Measurements from ENCODE around the gene OSBPL5. TPM values are rescaled to one million over a fixed set of nuclear protein-coding genes. Genes with fewer than 3 reads are reported as not detected.

Gene OSBPL5
- total and polyA plus RNA-seq, 11 donors: 10.1 to 27.7 (median 16.4) TPM

DNA sequence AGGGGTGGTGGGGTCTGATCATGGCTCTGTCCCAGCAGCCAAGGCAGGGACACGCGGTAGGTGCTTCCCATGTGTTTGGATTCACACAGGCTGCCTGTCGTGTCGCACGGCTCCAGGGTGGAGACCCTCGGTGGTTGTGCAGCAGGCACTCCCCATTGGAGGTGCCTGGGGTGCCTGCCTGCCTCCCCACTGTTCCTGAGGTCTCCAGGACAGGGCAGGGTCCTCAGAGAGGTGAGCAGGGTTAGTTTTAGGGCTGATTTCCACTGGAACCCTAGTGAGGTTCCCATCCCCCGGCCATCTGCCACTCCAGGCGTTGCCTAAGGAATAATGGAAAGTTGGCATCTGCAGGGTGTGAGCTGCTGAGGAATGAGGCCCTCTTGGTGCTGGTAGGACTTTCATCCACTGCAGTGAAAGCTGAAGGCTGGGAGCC lies 32.3 kb downstream of the OSBPL5 start:
- TF ChIP-seq POLR2A (IDR thresholded peaks at IDR 0.05): no peak
- TF ChIP-seq, protein P1, sequence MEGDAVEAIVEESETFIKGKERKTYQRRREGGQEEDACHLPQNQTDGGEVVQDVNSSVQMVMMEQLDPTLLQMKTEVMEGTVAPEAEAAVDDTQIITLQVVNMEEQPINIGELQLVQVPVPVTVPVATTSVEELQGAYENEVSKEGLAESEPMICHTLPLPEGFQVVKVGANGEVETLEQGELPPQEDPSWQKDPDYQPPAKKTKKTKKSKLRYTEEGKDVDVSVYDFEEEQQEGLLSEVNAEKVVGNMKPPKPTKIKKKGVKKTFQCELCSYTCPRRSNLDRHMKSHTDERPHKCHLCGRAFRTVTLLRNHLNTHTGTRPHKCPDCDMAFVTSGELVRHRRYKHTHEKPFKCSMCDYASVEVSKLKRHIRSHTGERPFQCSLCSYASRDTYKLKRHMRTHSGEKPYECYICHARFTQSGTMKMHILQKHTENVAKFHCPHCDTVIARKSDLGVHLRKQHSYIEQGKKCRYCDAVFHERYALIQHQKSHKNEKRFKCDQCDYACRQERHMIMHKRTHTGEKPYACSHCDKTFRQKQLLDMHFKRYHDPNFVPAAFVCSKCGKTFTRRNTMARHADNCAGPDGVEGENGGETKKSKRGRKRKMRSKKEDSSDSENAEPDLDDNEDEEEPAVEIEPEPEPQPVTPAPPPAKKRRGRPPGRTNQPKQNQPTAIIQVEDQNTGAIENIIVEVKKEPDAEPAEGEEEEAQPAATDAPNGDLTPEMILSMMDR (IDR thresholded peaks at IDR 0.05): no peak
- H3K4me1 ChIP-seq: peaks cover 0 to 36% (median 22%) of the 10 kb centered on the region in 12 donors
- peak overlapping the region in 1 of 12 donors; percentile 9 for H3K27ac ChIP-seq

DNA sequence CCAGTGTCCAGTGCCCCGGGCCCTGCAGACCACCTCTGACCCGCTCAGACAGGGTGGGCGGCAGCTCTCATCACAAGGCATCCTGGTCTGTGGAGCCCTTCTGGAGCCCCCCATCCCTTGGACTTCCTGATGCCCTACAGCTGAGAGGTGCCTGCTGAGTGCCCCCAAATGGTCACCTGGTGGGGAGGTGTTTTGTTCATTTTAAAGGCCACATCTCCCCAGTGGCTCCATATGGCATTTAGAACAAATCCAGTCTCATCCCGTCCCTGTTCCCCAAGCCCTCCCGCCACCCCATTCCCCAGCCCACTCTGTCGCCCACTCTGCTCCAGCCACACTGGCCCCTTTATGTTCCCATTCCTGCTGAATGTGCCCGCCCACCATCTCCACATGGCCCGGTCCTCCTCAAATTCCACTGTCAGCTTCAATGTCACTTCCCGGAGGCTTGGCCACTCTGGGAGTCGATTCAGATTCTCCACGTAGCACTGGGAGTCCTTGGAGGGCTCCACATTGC lies 32.8 kb downstream of the OSBPL5 start:
- WGBS, 4 donors: 87 to 91% (median 89%) methylated on average over 11 of the region's 11 CpGs
- intact Hi-C loops (cut with DNase I): no loop called here
- Histone ChIP-seq H3K4me1 (peaks cover 0 to 39% (median 24%) of the 10 kb centered on the region in 12 donors), H3K9me3 (no peaks in the 10 kb centered on the region), H3K36me3 (peaks cover 0 to 4% (median 0%) of the 10 kb centered on the region in 9 donors), H3K27me3 (no peaks in the 10 kb centered on the region), H3K27ac (no peak overlapping the region), H3K4me3 (no peak overlapping the region)
- DNase-seq: peak in 2 of 5 donors; percentile 3 to 37
- no peak for ATAC-seq
- no peak for TF ChIP-seq POLR2A (IDR thresholded peaks at IDR 0.05)

More for the DNA sequence above, 32.3 kb downstream of the OSBPL5 start:
- 89 to 94% (median 92%) methylated on average over 8 of the region's 8 CpGs for WGBS, 4 donors
- ATAC-seq (no peak), DNase-seq (peak in 3 of 5 donors; percentile 3 to 37 (median 18))
- H3K36me3 ChIP-seq: peaks cover 0 to 4% (median 0%) of the 10 kb centered on the region in 9 donors
- H3K4me3 ChIP-seq: no peak overlapping the region
- no peaks in the 10 kb centered on the region for H3K9me3 ChIP-seq
- H3K27me3 ChIP-seq: no peaks in the 10 kb centered on the region
- intact Hi-C loops (cut with DNase I): no loop called here

DNA sequence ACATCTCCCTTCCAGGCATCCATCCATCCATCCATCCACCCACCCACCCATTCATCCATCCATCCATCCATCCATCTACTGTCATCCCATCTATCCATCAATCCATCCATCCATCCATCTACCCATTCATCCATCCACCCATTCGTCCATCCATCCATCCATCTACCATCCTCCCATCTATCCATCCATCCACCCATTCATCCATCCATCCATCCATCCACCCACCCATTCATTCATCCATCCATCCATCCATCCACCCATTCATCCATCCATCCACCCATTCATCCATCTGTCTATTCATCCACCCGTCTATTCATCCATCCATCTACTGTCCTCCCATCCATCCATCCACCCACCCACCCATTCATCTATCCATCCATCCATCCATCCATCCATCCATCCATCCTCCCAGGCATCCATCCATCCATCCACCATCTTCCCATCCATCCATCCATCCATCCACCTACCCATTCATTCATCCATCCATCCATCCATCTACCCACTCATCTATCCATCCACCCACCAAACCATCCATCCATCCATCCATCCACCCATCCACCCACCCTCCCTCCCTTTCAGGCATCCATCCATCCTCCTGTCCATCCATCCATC lies 33.7 kb downstream of the OSBPL5 start:
- no peaks in the 10 kb centered on the region for H3K27me3 ChIP-seq
- intact Hi-C loops (cut with DNase I): no loop called here
- ATAC-seq: no peak
- 92 to 97% (median 95%) methylated on average over 2 of the region's 2 CpGs for WGBS, 4 donors
- TF ChIP-seq POLR2A (IDR thresholded peaks at IDR 0.05): no peak
- TF ChIP-seq, protein P1 (IDR thresholded peaks at IDR 0.05): no peak
- peaks cover 0 to 8% (median 0%) of the 10 kb centered on the region in 9 donors for H3K36me3 ChIP-seq
- DNase-seq: no peak
- no peak overlapping the region for H3K27ac ChIP-seq
- no peak overlapping the region for H3K4me3 ChIP-seq
- no peaks in the 10 kb centered on the region for H3K9me3 ChIP-seq
- H3K4me1 ChIP-seq: peaks cover 0 to 46% (median 26%) of the 10 kb centered on the region in 12 donors

DNA sequence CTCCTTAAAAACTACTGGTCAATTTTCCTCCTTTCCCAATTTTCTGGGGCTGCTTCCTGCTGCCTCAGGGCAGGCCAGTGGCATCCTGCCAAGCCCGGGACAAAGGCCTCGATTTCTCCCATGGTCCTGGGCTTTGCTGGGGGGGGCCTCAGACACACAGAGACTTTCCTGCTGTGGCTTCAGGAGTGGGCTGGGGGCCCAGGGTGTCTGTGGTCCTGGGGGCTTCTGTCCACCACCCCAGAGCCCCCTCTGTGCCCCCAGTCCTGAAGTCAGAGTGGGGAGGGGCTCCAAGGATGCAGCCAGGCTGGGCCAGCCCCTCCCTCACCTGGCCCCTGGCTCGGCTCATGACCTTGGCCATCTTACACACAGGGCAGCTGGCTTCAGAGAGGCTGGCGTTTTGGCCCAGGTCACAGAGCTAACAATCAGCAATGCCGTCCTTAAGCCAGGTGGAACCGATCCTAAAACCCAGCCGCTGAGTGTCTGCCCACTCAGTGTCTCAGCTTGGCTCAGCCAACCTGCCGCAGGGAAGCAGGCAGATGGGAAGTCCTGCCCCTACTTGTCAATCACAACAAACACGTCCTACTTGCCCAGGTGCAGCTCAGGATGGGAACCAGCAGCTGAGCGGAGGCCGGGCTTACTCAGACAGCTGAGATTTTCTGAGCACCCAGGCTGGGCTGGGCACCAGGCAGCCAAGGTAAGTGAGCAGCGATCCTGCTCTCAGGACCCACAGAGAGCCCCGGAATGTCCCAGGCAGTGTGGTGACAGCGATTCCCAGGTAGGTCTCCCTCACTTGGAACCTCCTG lies 34.6 kb downstream of the OSBPL5 start:
- H3K9me3 ChIP-seq: no peaks in the 10 kb centered on the region
- intact Hi-C loops (cut with DNase I): no loop called here
- DNase-seq: peak in 2 of 5 donors; percentile 20 to 44
- ATAC-seq: no peak
- 72 to 81% (median 73%) methylated on average over 11 to 14 of the region's 14 CpGs for WGBS, 4 donors
- no peak overlapping the region for H3K27ac ChIP-seq
- TF ChIP-seq, protein P1 (IDR thresholded peaks at IDR 0.05): no peak
- no peak for TF ChIP-seq POLR2A (IDR thresholded peaks at IDR 0.05)
- H3K27me3 ChIP-seq: no peaks in the 10 kb centered on the region
- H3K36me3 ChIP-seq: peaks cover 0 to 16% (median 0%) of the 10 kb centered on the region in 9 donors
- no peak overlapping the region for H3K4me3 ChIP-seq
- peaks cover 0 to 45% (median 20%) of the 10 kb centered on the region in 12 donors for H3K4me1 ChIP-seq

Measured in heart left ventricle (tissue), 16 donors.